GM23338 (cell line): ENCODE results near the gene IGF2R. TPM values are rescaled to one million over a fixed set of nuclear protein-coding genes. Genes with fewer than 3 reads are reported as not detected.

Source experiments
- ATAC-seq: fragments of 200-7000 bp; cut with Tn5 transposase; 3 replicates; pipeline ENCODE4 v1.9.1; 2020
- DNase-seq: peaks from one replicate; pipeline ENCODE4 v3.0.0-alpha.2; 2015; ENCODE audit warnings: low spot score
- H2AFZ ChIP-seq: fragments of 200-600 bp; sonication (generic); 2 replicates; pipeline ENCODE4 v1.8.0; 2016; ENCODE audit warnings: antibody characterized with exemption, mild to moderate bottlenecking, moderate library complexity
- H3F3A ChIP-seq: fragments of 200-600 bp; sonication (generic); replicated peaks from 2 replicates; pipeline ENCODE4 v1.8.0; 2017; ENCODE audit warnings: antibody characterized with exemption, mixed run types, low read depth
- H3K27ac ChIP-seq: fragments of 200-600 bp; sonication (generic); 2 replicates; pipeline ENCODE4 v1.6.1; 2016; ENCODE audit warnings: low read depth
- H3K27me3 ChIP-seq: fragments of 200-600 bp; sonication (generic); 2 replicates; pipeline ENCODE4 v1.8.0; 2016; ENCODE audit warnings: mild to moderate bottlenecking, mixed run types, moderate library complexity; ENCODE audit not compliant: insufficient read depth
- H3K36me3 ChIP-seq: fragments of 200-600 bp; sonication (generic); 2 replicates; pipeline ENCODE4 v1.8.0; 2016; ENCODE audit warnings: mild to moderate bottlenecking; ENCODE audit not compliant: insufficient read depth
- H3K4me1 ChIP-seq: fragments of 200-600 bp; sonication (generic); 2 replicates; pipeline ENCODE4 v1.8.0; 2016; ENCODE audit warnings: mild to moderate bottlenecking, moderate library complexity; ENCODE audit not compliant: insufficient read depth
- H3K4me2 ChIP-seq: fragments of 200-600 bp; sonication (generic); 2 replicates; pipeline ENCODE4 v1.7.1; 2017; ENCODE audit warnings: mixed run types
- H3K4me3 ChIP-seq: fragments of 200-600 bp; sonication (generic); 2 replicates; pipeline ENCODE4 v1.6.1; 2016; ENCODE audit warnings: mixed run types
- H3K79me2 ChIP-seq: fragments of 200-600 bp; sonication (generic); replicated peaks from 2 replicates; pipeline ENCODE4 v1.8.0; 2017; ENCODE audit warnings: mild to moderate bottlenecking; ENCODE audit not compliant: insufficient read depth
- H3K9me2 ChIP-seq: fragments of 200-600 bp; sonication (generic); 2 replicates; pipeline ENCODE4 v1.8.0; 2017; ENCODE audit not compliant: insufficient read depth
- H4K20me1 ChIP-seq: fragments of 200-600 bp; sonication (generic); replicated peaks from 2 replicates; pipeline ENCODE4 v1.8.0; 2017; ENCODE audit warnings: mild to moderate bottlenecking; ENCODE audit not compliant: insufficient read depth
- H3K27ac Mint-ChIP-seq: 2 replicates; pipeline ENCODE4 v1.8.0; 2020; ENCODE audit warnings: inconsistent platforms, mild to moderate bottlenecking, moderate library complexity, mixed read lengths
- H3K27me3 Mint-ChIP-seq: 3 replicates; pipeline ENCODE4 v1.8.0; 2022; ENCODE audit warnings: low read depth, mild to moderate bottlenecking, moderate library complexity, mixed read lengths, inconsistent platforms; ENCODE audit not compliant: insufficient read depth, poor library complexity
- H3K36me3 Mint-ChIP-seq: 3 replicates; pipeline ENCODE4 v1.8.0; 2021; ENCODE audit warnings: low read depth, mild to moderate bottlenecking, inconsistent platforms, moderate library complexity, mixed read lengths
- H3K4me1 Mint-ChIP-seq: 3 replicates; pipeline ENCODE4 v1.8.0; 2020; ENCODE audit warnings: mild to moderate bottlenecking, inconsistent platforms, mixed read lengths
- H3K4me3 Mint-ChIP-seq: 3 replicates; pipeline ENCODE4 v1.8.0; 2021; ENCODE audit warnings: moderate library complexity, mild to moderate bottlenecking, inconsistent platforms, mixed read lengths
- H3K9me3 Mint-ChIP-seq: 3 replicates; pipeline ENCODE4 v1.8.0; 2020; ENCODE audit warnings: moderate library complexity, mild to moderate bottlenecking, inconsistent platforms, mixed read lengths
- CREB1 ChIP-seq: fragments of 250-450 bp; sonication (Bioruptor Pico); IDR thresholded peaks from 2 replicates; pipeline ENCODE4 v1.5.0; 2020; ENCODE audit warnings: low read depth, mild to moderate bottlenecking, moderate library complexity
- ETS1 ChIP-seq: IDR thresholded peaks from 2 replicates; pipeline ENCODE4 v1.6.1; 2016; ENCODE audit warnings: antibody characterized with exemption
- EZH2 ChIP-seq: fragments of 200-600 bp; sonication (generic); IDR thresholded peaks from one replicate; pipeline ENCODE4 v1.8.0; 2017; ENCODE audit warnings: antibody characterized with exemption, mild to moderate bottlenecking, low read depth; ENCODE audit not compliant: unreplicated experiment
- EZH2phosphoT487 ChIP-seq: fragments of 200-600 bp; sonication (generic); IDR thresholded peaks from one replicate; pipeline ENCODE4 v1.8.1; 2018; ENCODE audit warnings: antibody characterized with exemption; ENCODE audit not compliant: unreplicated experiment
- NANOG ChIP-seq: IDR thresholded peaks from 2 replicates; pipeline ENCODE4 v1.6.1; 2016; ENCODE audit warnings: antibody characterized with exemption, borderline replicate concordance
- POLR2AphosphoS5 ChIP-seq: IDR thresholded peaks from 2 replicates; pipeline ENCODE4 v1.6.1; 2016; ENCODE audit warnings: antibody characterized with exemption, low read depth
- REST ChIP-seq: IDR thresholded peaks from one replicate; pipeline ENCODE4 v1.6.1; 2018; ENCODE audit warnings: antibody characterized with exemption; ENCODE audit not compliant: unreplicated experiment
- STAT1 ChIP-seq: IDR thresholded peaks from one replicate; pipeline ENCODE4 v1.6.1; 2016; ENCODE audit warnings: antibody characterized with exemption; ENCODE audit not compliant: unreplicated experiment
- ZNF114 ChIP-seq: fragments of 250-450 bp; sonication (Bioruptor Pico); IDR thresholded peaks from 2 replicates; pipeline ENCODE4 v1.5.0; 2020; ENCODE audit warnings: mild to moderate bottlenecking, moderate library complexity
- ZNF462 ChIP-seq: fragments of 250-450 bp; sonication (Bioruptor Pico); IDR thresholded peaks from 2 replicates; pipeline ENCODE4 v1.5.0; 2020; ENCODE audit warnings: mild to moderate bottlenecking, moderate library complexity
- polyA plus RNA-seq: library from polyadenylated mRNA; unstranded; fragments of >200 nt; fragmentation: Nextera tagmentation; extraction: Ambion mirVana; gene quantifications from 2 replicates; pipeline ENCODE4 v1.2.1, GENCODE V29; 2016
- total RNA-seq: library from RNA; depleted of rRNA; stranded (reverse); fragments of >200 nt; shearing (Covaris generic); gene quantifications from 2 replicates; pipeline ENCODE4 v1.2.3, GENCODE V29; 2014

IGF2R gene
- total and polyA plus RNA-seq, 2 experiments from 2014 or later = 12.5 to 76.4 TPM

GRCh38 chr6:160044687-160045086 is 75.8 kb downstream of the IGF2R start:
- H3K4me2 ChIP-seq = no peak overlapping the region
- H3K9me3 Mint-ChIP-seq = no peaks in the 10 kb centered on the region
- no peaks in the 10 kb centered on the region for H3K9me2 ChIP-seq
- H3K36me3 ChIP-seq = peaks cover 61% of the 10 kb centered on the region
- H3K36me3 Mint-ChIP-seq = peaks cover 93% of the 10 kb centered on the region
- H3K79me2 ChIP-seq = no peaks in the 10 kb centered on the region
- H4K20me1 ChIP-seq = peaks cover 13% of the 10 kb centered on the region
- no peaks in the 10 kb centered on the region for H3K27me3 Mint-ChIP-seq
- H3F3A ChIP-seq = no peaks in the 10 kb centered on the region
- no peaks in the 10 kb centered on the region for H3K27me3 ChIP-seq
- ATAC-seq = no peak
- no peak for DNase-seq
- no peak overlapping the region for H3K27ac Mint-ChIP-seq
- H3K4me1 ChIP-seq = no peaks in the 10 kb centered on the region
- H3K27ac ChIP-seq = no peak overlapping the region
- H3K4me3 Mint-ChIP-seq = no peak overlapping the region
- H2AFZ ChIP-seq = no peak overlapping the region
- TF ChIP-seq ZNF114 (CRISPR knock-in tag) (no peak), ETS1 (no peak), POLR2AphosphoS5 (no peak), NANOG (no peak), EZH2 (no peak), EZH2phosphoT487 (no peak)
- H3K4me1 Mint-ChIP-seq = no peaks in the 10 kb centered on the region
- no peak overlapping the region for H3K4me3 ChIP-seq

- no peak overlapping the region for H3K4me3 Mint-ChIP-seq
- Histone ChIP-seq H3K4me2 (no peak overlapping the region), H3K4me1 (no peaks in the 10 kb centered on the region), H2AFZ (no peak overlapping the region), H3K27me3 (no peaks in the 10 kb centered on the region), H3K27ac (no peak overlapping the region), H3K4me3 (no peak overlapping the region), H3K79me2 (no peaks in the 10 kb centered on the region), H3K9me2 (no peaks in the 10 kb centered on the region), H3F3A (no peaks in the 10 kb centered on the region), H4K20me1 (peaks cover 6% of the 10 kb centered on the region; the same call in 1 of the 2 replicates), H3K36me3 (peaks cover 60% of the 10 kb centered on the region)
- H3K4me1 Mint-ChIP-seq = no peaks in the 10 kb centered on the region
- H3K9me3 Mint-ChIP-seq = no peaks in the 10 kb centered on the region
- H3K27me3 Mint-ChIP-seq = peaks cover 4% of the 10 kb centered on the region
- DNase-seq = no peak
- no peak overlapping the region for H3K27ac Mint-ChIP-seq
- ATAC-seq = no peak
- peaks cover 96% of the 10 kb centered on the region for H3K36me3 Mint-ChIP-seq
- TF ChIP-seq ETS1 (no peak), STAT1 (no peak), EZH2phosphoT487 (no peak), REST (no peak), NANOG (no peak), ZNF462 (CRISPR knock-in tag) (no peak), CREB1 (CRISPR knock-in tag) (no peak), POLR2AphosphoS5 (no peak)
Observed at GRCh38 chr6:160048471-160048870, 79.6 kb downstream of the IGF2R start.
